A549 (cell line): ENCODE results near the gene PARD3B. TPM values are rescaled to one million over a fixed set of nuclear protein-coding genes. Genes with fewer than 3 reads are reported as not detected.

ENCODE experiments used
- ATAC-seq, 2 experiments: fragments of 200-7000 bp in 1 of 2; fragments of >200 bp in 1 of 2; cut with Nextera tagmentation in 1 of 2; cut with Tn5 transposase in 1 of 2; 3 replicates each; pipeline versions ENCODE4 v1.8.0 to v1.9.1; 2018 to 2020; ENCODE audit warnings: mild to moderate bottlenecking in 1 of 2, moderate library complexity in 1 of 2
- CTCF ChIA-PET: fragments of 300-600 bp; sonication (Branson Sonifier 250); formaldehyde crosslinking; extraction: SDS; loops from one replicate; lab custom pipeline; 2021; ENCODE audit warnings: antibody characterized with exemption, inconsistent platforms; lab: Yijun Ruan, JAX
- POLR2A ChIA-PET: fragments of 350-600 bp; formaldehyde crosslinking; extraction: SDS; loops from one replicate; lab custom pipeline; 2021; ENCODE audit warnings: antibody characterized with exemption, inconsistent platforms; lab: Yijun Ruan, JAX
- DNase-seq, 2 experiments: peaks; one replicate each; pipeline versions ENCODE4 v3.0.0 to v3.0.0-alpha.2; 2011 to 2016; ENCODE audit warnings: low read depth in 1 of 2, low spot score in 1 of 2
- FAIRE-seq: peaks from 2 replicates; lab custom pipeline; 2011; peaks lifted over from hg19 to GRCh38; lab: Jason Lieb, UNC
- H3K27ac ChIP-seq, 2 experiments: fragments of >200 bp; sonication (Bioruptor Twin); formaldehyde crosslinking; 3 replicates each; pipeline ENCODE4 v1.5.1; 2016 to 2017
- H3K4me1 ChIP-seq: fragments of >200 bp; sonication (Bioruptor Twin); formaldehyde crosslinking; 3 replicates; pipeline ENCODE4 v1.6.1; 2016
- H3K4me2 ChIP-seq: fragments of >200 bp; sonication (Bioruptor Twin); formaldehyde crosslinking; 3 replicates; pipeline ENCODE4 v1.6.1; 2016
- H3K4me3 ChIP-seq: fragments of >200 bp; sonication (Bioruptor Twin); formaldehyde crosslinking; 3 replicates; pipeline ENCODE4 v1.5.1; 2016
- H3K9me3 ChIP-seq: fragments of >200 bp; sonication (Bioruptor Twin); formaldehyde crosslinking; 3 replicates; pipeline ENCODE4 v1.6.1; 2016
- BHLHE40 ChIP-seq: IDR thresholded peaks from 2 replicates; pipeline ENCODE4 v1.6.1; 2012; ENCODE audit warnings: low read depth, low read length, inconsistent platforms
- CBX8 ChIP-seq: fragments of 200-600 bp; sonication (generic); IDR thresholded peaks from 2 replicates; pipeline ENCODE4 v1.6.1; 2016
- CEBPB ChIP-seq, 2 experiments: fragments of >200 bp in 1 of 2; sonication (Bioruptor Twin) in 1 of 2; formaldehyde crosslinking in 1 of 2; IDR thresholded peaks; 2 replicates each; pipeline ENCODE4 v1.6.1; 2012 to 2016
- CHD4 ChIP-seq: fragments of 200-600 bp; sonication (generic); IDR thresholded peaks from 2 replicates; pipeline ENCODE4 v1.6.1; 2016; ENCODE audit warnings: antibody characterized with exemption, mild to moderate bottlenecking, borderline replicate concordance
- CTCF ChIP-seq: fragments of >200 bp; sonication (Bioruptor Twin); formaldehyde crosslinking; IDR thresholded peaks from 3 replicates; pipeline ENCODE4 v1.5.1; 2016
- EHMT2 ChIP-seq: fragments of 200-600 bp; sonication (generic); IDR thresholded peaks from 2 replicates; pipeline ENCODE4 v1.6.1; 2016; ENCODE audit warnings: antibody characterized with exemption, low read depth, mild to moderate bottlenecking, moderate library complexity
- ESRRA ChIP-seq: fragments of 150-350 bp; IDR thresholded peaks from 2 replicates; pipeline ENCODE4 v1.6.1; 2014; ENCODE audit warnings: mild to moderate bottlenecking, low read length, borderline replicate concordance
- FOSB ChIP-seq: fragments of 250-450 bp; sonication (Bioruptor Pico); IDR thresholded peaks from 2 replicates; pipeline ENCODE4 v1.5.0; 2020; ENCODE audit warnings: mild to moderate bottlenecking, moderate library complexity
- FOSL2 ChIP-seq, 2 experiments: fragments of 450-650 bp in 1 of 2; fragments of >200 bp in 1 of 2; sonication (Bioruptor Twin) in 1 of 2; formaldehyde crosslinking; IDR thresholded peaks; 2 replicates each; pipeline versions ENCODE4 v1.5.0 to v1.6.1; 2016 to 2020; ENCODE audit warnings: mild to moderate bottlenecking in 1 of 2, moderate library complexity in 1 of 2
- GATA3 ChIP-seq: IDR thresholded peaks from 2 replicates; pipeline ENCODE4 v1.6.1; 2012; ENCODE audit warnings: borderline replicate concordance
- HOXB13 ChIP-seq: fragments of 250-450 bp; sonication (Bioruptor Pico); IDR thresholded peaks from 2 replicates; pipeline ENCODE4 v1.5.0; 2020; ENCODE audit warnings: low read depth, mild to moderate bottlenecking, moderate library complexity
- JUNB ChIP-seq: fragments of >200 bp; sonication (Bioruptor Twin); formaldehyde crosslinking; IDR thresholded peaks from 2 replicates; pipeline ENCODE4 v1.6.1; 2016
- KDM1A ChIP-seq: fragments of 200-600 bp; sonication (generic); IDR thresholded peaks from 2 replicates; pipeline ENCODE4 v1.6.1; 2016; ENCODE audit warnings: low read depth, mild to moderate bottlenecking
- KDM5A ChIP-seq: fragments of 200-600 bp; sonication (generic); IDR thresholded peaks from 2 replicates; pipeline ENCODE4 v1.6.1; 2016; ENCODE audit warnings: antibody characterized with exemption, mild to moderate bottlenecking
- SREBF2 ChIP-seq: fragments of 450-650 bp; IDR thresholded peaks from 2 replicates; pipeline ENCODE4 v1.6.1; 2014; ENCODE audit warnings: mild to moderate bottlenecking, moderate library complexity
- TFCP2L1 ChIP-seq: fragments of 250-450 bp; sonication (Bioruptor Pico); IDR thresholded peaks from 2 replicates; pipeline ENCODE4 v1.5.0; 2021; ENCODE audit warnings: mild to moderate bottlenecking
- TP53 ChIP-seq: fragments of 250-450 bp; sonication (Bioruptor Pico); IDR thresholded peaks from 2 replicates; pipeline ENCODE4 v1.5.0; 2021; ENCODE audit warnings: mild to moderate bottlenecking, moderate library complexity
- ZC3H11A ChIP-seq: fragments of 450-650 bp; IDR thresholded peaks from 2 replicates; pipeline ENCODE4 v1.6.1; 2014; ENCODE audit warnings: antibody characterized with exemption, mild to moderate bottlenecking
- ZNF302 ChIP-seq: fragments of 250-450 bp; sonication (Bioruptor Pico); IDR thresholded peaks from 2 replicates; pipeline ENCODE4 v1.9.0; 2021; ENCODE audit warnings: inconsistent platforms, mild to moderate bottlenecking, moderate library complexity
- WGBS: methylation state at CpG from one replicate; pipeline ENCODE4 v1.1.6; 2017; ENCODE audit errors: missing lambda C conversion rate; 5-methylcytosine and 5-hydroxymethylcytosine counted together
- polyA plus RNA-seq, 4 experiments: library from polyadenylated mRNA; depleted of rRNA in 3 of 4; stranded (reverse); fragments of >200 nt; fragmentation: RNase III in 1 of 4; extraction: RNeasy Plus Mini Kit Qiagen cat#74134 plus additional on column Dnase treatment in 1 of 4; gene quantifications; 2 replicates in 3 of 4; 3 replicates in 1 of 4; pipeline ENCODE4 v1.2.3, GENCODE V29; 2011 to 2017
- TF ChIP-seq, protein P1 (sequence below): fragments of 150-350 bp; IDR thresholded peaks from 2 replicates; pipeline ENCODE4 v1.6.1; 2014; ENCODE audit warnings: low read depth, mild to moderate bottlenecking, low read length
- TF ChIP-seq, protein P2 (sequence below): fragments of 200-600 bp; sonication (generic); IDR thresholded peaks from 2 replicates; pipeline ENCODE4 v1.6.1; 2016; ENCODE audit warnings: antibody characterized with exemption, mild to moderate bottlenecking, moderate library complexity
- TF ChIP-seq, protein P3 (sequence below): fragments of 250-450 bp; sonication (Bioruptor Pico); IDR thresholded peaks from 2 replicates; pipeline ENCODE4 v1.5.0; 2020; ENCODE audit warnings: low read depth, mild to moderate bottlenecking, moderate library complexity
- TF ChIP-seq, protein P4 (sequence below): IDR thresholded peaks from 2 replicates; pipeline ENCODE4 v1.6.1; 2012

PARD3B gene
- polyA plus RNA-seq, 2 of the 4 experiments (the other 2 are of a cell fraction) = 1.2 to 2.4 TPM

GRCh38 chr2:205570648-205571047 is 1025.4 kb downstream of the PARD3B start:
- ChIA-PET POLR2A (no interaction called here), CTCF (no interaction called here)
- Histone ChIP-seq H3K4me3 (no peak overlapping the region), H3K9me3 (no peaks in the 10 kb centered on the region)
- DNase-seq (no peak), ATAC-seq (no peak)
- no peak for TF ChIP-seq TFCP2L1 (CRISPR knock-in tag)
- TF ChIP-seq ZNF302 (CRISPR knock-in tag) = no peak
- TF ChIP-seq, protein P1, sequence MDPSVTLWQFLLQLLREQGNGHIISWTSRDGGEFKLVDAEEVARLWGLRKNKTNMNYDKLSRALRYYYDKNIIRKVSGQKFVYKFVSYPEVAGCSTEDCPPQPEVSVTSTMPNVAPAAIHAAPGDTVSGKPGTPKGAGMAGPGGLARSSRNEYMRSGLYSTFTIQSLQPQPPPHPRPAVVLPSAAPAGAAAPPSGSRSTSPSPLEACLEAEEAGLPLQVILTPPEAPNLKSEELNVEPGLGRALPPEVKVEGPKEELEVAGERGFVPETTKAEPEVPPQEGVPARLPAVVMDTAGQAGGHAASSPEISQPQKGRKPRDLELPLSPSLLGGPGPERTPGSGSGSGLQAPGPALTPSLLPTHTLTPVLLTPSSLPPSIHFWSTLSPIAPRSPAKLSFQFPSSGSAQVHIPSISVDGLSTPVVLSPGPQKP = no peak
- no peak for TF ChIP-seq BHLHE40
- TF ChIP-seq ESRRA = no peak
- no peak for TF ChIP-seq CEBPB (IDR thresholded peaks at IDR 0.05)
- no peak for TF ChIP-seq JUNB
- TF ChIP-seq, all 56 proteins: peak for 0
- Histone ChIP-seq H3K4me1 (no peaks in the 10 kb centered on the region), H3K27ac (no peak overlapping the region), H3K4me2 (no peak overlapping the region)
- WGBS = 64% methylated on average over 6 of the region's 6 CpGs
- no peak for FAIRE-seq

DNA sequence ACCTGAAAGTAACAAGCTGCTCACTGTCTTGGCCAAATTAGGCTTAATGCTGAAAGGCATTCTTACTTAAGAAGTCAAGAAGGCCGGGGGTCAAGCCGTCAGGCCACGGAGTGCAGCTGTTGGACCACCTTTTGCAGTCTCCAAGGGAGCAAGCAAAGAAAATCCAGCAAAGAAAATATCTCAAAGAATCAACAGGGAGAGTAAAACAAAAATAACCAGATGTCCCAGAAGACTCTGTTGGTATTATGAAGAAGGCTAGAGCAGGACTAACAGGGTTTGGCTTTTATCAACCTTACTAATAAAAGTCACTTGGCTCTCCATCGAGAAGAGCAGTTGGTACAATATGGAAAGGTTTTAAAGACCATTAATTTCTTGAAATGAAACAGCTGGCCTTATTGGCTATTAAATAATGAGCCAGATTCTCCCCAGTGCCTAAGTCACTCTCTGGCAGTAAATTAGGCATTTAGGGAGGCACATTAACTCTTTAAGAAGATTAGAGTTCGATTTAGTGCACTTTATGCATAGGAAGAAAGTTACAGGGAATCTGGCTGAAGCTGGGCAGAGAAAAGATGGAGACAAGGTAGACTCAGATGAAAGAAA is 1026.2 kb downstream of the PARD3B start:
- CTCF ChIA-PET = interaction anchor here (1.1 to 1.2 kb wide), 2 partner anchors 10 to 14 kb away, joined by 3 read pairs; no protein-coding TSS in a partner anchor

DNA sequence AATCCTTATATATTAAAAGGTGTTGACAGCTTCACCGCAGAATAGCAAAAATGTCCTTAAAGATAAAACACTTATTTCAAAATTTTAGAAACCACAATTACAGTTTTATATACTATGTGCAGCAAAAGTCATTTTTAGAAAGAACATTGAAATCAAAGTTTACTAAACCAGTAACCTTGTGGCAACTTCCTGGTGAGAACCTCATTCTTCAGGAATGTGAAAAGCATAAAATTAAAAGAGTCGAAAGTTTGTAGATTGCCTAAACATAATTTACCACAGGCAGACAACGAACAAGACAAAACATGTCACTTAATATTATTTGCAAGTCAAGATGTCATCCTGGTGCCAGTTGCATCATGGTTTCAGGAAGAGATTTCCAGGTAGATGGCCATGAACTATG is 1028.7 kb downstream of the PARD3B start:
- ChIA-PET CTCF (no interaction called here), POLR2A (no interaction called here)
- Histone ChIP-seq H3K4me3 (no peak overlapping the region), H3K27ac (no peak overlapping the region), H3K4me2 (no peak overlapping the region), H3K9me3 (no peaks in the 10 kb centered on the region), H3K4me1 (no peaks in the 10 kb centered on the region)
- no peak for FAIRE-seq
- whole genome bisulfite sequencing = 63% methylated on average over 3 of the region's 3 CpGs
- no peak for DNase-seq
- ATAC-seq = no peak
- TF ChIP-seq KDM1A (no peak), CEBPB (IDR thresholded peaks at IDR 0.05) (no peak), SREBF2 (no peak), HOXB13 (CRISPR knock-in tag) (no peak), KDM5A (no peak), TP53 (CRISPR knock-in tag) (no peak)
- TF ChIP-seq, protein P1 = no peak
- TF ChIP-seq, protein P2, sequence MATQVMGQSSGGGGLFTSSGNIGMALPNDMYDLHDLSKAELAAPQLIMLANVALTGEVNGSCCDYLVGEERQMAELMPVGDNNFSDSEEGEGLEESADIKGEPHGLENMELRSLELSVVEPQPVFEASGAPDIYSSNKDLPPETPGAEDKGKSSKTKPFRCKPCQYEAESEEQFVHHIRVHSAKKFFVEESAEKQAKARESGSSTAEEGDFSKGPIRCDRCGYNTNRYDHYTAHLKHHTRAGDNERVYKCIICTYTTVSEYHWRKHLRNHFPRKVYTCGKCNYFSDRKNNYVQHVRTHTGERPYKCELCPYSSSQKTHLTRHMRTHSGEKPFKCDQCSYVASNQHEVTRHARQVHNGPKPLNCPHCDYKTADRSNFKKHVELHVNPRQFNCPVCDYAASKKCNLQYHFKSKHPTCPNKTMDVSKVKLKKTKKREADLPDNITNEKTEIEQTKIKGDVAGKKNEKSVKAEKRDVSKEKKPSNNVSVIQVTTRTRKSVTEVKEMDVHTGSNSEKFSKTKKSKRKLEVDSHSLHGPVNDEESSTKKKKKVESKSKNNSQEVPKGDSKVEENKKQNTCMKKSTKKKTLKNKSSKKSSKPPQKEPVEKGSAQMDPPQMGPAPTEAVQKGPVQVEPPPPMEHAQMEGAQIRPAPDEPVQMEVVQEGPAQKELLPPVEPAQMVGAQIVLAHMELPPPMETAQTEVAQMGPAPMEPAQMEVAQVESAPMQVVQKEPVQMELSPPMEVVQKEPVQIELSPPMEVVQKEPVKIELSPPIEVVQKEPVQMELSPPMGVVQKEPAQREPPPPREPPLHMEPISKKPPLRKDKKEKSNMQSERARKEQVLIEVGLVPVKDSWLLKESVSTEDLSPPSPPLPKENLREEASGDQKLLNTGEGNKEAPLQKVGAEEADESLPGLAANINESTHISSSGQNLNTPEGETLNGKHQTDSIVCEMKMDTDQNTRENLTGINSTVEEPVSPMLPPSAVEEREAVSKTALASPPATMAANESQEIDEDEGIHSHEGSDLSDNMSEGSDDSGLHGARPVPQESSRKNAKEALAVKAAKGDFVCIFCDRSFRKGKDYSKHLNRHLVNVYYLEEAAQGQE = no peak

More for the DNA sequence above, 1026.2 kb downstream of the PARD3B start:
- no peak for DNase-seq
- FAIRE-seq = no peak
- 25% methylated on average over 5 of the region's 5 CpGs for WGBS
- Histone ChIP-seq H3K4me3 (no peak overlapping the region), H3K4me1 (no peaks in the 10 kb centered on the region), H3K27ac (no peak overlapping the region), H3K4me2 (no peak overlapping the region), H3K9me3 (no peaks in the 10 kb centered on the region)
- TF ChIP-seq FOSB (CRISPR knock-in tag) (no peak), ZC3H11A (no peak), FOSL2 (IDR thresholded peaks at IDR 0.05) (no peak), FOSL2 (CRISPR knock-in tag; IDR thresholded peaks at IDR 0.05) (no peak), CHD4 (no peak), EHMT2 (no peak), CTCF (no peak), GATA3 (no peak), CBX8 (no peak)
- TF ChIP-seq, protein P3, sequence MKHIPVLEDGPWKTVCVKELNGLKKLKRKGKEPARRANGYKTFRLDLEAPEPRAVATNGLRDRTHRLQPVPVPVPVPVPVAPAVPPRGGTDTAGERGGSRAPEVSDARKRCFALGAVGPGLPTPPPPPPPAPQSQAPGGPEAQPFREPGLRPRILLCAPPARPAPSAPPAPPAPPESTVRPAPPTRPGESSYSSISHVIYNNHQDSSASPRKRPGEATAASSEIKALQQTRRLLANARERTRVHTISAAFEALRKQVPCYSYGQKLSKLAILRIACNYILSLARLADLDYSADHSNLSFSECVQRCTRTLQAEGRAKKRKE (CRISPR knock-in tag) = no peak
- TF ChIP-seq, protein P4, sequence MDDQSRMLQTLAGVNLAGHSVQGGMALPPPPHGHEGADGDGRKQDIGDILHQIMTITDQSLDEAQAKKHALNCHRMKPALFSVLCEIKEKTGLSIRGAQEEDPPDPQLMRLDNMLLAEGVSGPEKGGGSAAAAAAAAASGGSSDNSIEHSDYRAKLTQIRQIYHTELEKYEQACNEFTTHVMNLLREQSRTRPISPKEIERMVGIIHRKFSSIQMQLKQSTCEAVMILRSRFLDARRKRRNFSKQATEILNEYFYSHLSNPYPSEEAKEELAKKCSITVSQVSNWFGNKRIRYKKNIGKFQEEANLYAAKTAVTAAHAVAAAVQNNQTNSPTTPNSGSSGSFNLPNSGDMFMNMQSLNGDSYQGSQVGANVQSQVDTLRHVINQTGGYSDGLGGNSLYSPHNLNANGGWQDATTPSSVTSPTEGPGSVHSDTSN = no peak
- no peak for ATAC-seq
- POLR2A ChIA-PET = no interaction called here
